RWPE2 (cell line): ENCODE data around the gene ANKRD13B.

Source experiments
- ATAC-seq: fragments of 200-7000 bp; cut with Tn5 transposase; 3 replicates; pipeline ENCODE4 v1.9.1; 2021; ENCODE audit warnings: low read depth
- DNase-seq: peaks from one replicate; pipeline ENCODE4 v3.0.0-alpha.2; 2020; ENCODE audit warnings: low spot score
- H3K27ac ChIP-seq: fragments of 450-650 bp; 2 replicates; pipeline ENCODE4 v1.5.1; 2017; ENCODE audit warnings: mild to moderate bottlenecking; ENCODE audit not compliant: poor library complexity, severe bottlenecking
- H3K27me3 ChIP-seq: fragments of 250-450 bp; sonication (Bioruptor Pico); 2 replicates; pipeline ENCODE4 v1.5.1; 2021; ENCODE audit warnings: mild to moderate bottlenecking, moderate library complexity; ENCODE audit not compliant: insufficient read depth, poor library complexity, severe bottlenecking
- H3K36me3 ChIP-seq: fragments of 250-450 bp; sonication (Bioruptor Pico); 2 replicates; pipeline ENCODE4 v1.5.1; 2020; ENCODE audit warnings: low read depth, mild to moderate bottlenecking, moderate library complexity
- H3K4me1 ChIP-seq: fragments of 250-450 bp; sonication (Bioruptor Pico); 2 replicates; pipeline ENCODE4 v1.5.1; 2021; ENCODE audit warnings: mild to moderate bottlenecking, moderate library complexity; ENCODE audit not compliant: insufficient read depth, poor library complexity, severe bottlenecking
- H3K4me3 ChIP-seq: fragments of 250-450 bp; sonication (Bioruptor Pico); 2 replicates; pipeline ENCODE4 v1.5.1; 2021; ENCODE audit warnings: mild to moderate bottlenecking, moderate library complexity; ENCODE audit not compliant: severe bottlenecking
- H3K9me3 ChIP-seq: fragments of 250-450 bp; sonication (Bioruptor Pico); 2 replicates; pipeline ENCODE4 v1.5.1; 2021; ENCODE audit warnings: mild to moderate bottlenecking, moderate library complexity; ENCODE audit not compliant: severe bottlenecking
- TF ChIP-seq, protein P1 (sequence below): fragments of 450-650 bp; IDR thresholded peaks from one replicate; pipeline ENCODE4 v1.5.1; 2017; ENCODE audit warnings: mild to moderate bottlenecking, moderate library complexity; ENCODE audit not compliant: poor library complexity, severe bottlenecking

Gene ANKRD13B

DNA sequence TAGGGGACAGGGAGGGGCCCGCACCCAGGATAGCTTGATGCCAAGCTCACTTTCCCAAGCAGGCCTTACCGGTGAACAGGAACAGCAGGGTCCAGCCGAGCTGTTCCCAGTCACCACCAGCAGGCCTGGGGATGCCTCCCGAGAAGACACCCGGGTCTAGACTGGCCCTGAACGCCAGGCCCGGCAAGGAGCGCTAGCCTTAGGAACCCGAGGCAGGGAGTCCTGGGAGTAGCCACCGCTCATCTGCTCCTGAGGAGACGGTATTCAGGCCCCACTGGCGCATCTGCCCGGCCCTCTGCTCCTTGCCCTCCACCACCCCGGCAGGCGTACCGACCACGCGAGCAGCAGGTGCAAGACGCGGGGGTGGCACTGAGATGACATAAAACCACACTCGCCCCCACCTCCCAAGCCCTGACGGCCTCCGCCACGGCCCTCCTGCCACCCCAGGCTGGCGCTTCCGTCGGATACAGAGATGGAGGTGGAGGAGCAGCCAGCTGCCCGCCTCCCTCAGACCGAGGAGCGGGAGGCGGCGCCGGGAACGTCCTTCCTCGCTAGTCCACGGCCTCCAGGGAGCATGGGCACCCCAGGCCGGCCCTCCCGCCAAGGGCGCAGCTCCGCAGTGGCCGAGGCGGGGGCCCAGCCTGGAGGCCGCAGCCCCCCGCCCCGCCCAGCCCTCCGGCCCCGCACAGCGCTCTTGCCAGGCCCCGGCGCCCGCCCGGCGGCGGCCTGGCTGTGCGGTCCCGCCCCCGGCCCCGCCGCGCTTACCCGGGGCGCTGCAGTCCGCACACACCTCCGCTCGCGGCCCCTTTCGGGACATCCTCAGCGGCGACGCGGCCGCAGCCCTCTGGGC is 4.1 kb upstream of the ANKRD13B start:
- peak overlapping the region; percentile 79 for H3K4me3 ChIP-seq
- H3K9me3 ChIP-seq = no peaks in the 10 kb centered on the region
- H3K36me3 ChIP-seq = no peaks in the 10 kb centered on the region
- ATAC-seq (0 out of 3 replicates have a peak, but pooled peaks have one; percentile 2), DNase-seq (no peak)
- H3K27ac ChIP-seq = peak overlapping the region; percentile 80
- peaks cover 49% of the 10 kb centered on the region for H3K4me1 ChIP-seq
- TF ChIP-seq, protein P1, sequence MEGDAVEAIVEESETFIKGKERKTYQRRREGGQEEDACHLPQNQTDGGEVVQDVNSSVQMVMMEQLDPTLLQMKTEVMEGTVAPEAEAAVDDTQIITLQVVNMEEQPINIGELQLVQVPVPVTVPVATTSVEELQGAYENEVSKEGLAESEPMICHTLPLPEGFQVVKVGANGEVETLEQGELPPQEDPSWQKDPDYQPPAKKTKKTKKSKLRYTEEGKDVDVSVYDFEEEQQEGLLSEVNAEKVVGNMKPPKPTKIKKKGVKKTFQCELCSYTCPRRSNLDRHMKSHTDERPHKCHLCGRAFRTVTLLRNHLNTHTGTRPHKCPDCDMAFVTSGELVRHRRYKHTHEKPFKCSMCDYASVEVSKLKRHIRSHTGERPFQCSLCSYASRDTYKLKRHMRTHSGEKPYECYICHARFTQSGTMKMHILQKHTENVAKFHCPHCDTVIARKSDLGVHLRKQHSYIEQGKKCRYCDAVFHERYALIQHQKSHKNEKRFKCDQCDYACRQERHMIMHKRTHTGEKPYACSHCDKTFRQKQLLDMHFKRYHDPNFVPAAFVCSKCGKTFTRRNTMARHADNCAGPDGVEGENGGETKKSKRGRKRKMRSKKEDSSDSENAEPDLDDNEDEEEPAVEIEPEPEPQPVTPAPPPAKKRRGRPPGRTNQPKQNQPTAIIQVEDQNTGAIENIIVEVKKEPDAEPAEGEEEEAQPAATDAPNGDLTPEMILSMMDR = no peak
- no peaks in the 10 kb centered on the region for H3K27me3 ChIP-seq

DNA sequence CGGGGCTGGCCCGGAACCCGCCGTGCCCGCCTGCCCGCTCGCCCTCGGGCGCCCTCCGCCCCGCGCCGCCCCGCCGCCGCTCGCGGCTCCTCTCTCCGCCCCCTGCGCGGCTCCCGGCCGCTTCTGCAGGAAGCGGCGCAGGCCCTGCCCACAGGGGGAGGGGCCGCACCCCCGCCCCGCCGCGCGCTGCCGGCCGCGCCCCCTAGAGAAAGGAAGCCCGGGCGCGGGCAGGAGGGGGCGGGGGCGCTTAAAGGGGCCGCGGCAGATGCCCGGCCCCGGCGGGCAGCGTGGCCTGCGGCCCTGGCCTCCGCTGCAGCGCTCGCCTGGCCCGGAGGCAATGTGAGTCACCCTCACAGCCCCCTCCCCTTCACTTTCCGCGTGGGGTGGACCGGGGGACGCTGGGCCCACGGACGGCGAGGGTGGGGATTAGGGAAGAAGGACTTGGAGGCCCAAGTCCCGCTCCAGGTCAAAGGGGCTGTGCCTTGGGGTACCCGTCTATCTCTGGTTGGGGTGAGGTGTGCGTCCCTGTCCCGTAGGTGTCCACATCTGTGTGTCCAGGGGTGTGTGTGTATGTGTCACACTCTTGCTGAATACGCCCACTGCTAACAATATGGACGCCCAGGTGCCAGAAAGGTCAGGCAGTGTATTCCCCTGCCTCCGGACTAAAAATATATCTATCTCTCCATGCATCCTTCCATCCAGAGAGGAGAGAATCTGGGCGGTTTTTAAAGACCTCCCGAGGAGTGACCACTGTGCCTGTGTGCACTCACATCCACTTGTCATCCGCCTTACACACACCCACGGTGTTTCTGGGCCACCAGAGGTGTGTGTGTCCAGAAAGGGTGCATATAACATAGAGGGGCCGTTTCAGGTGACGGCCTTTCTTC is 3.2 kb upstream of the ANKRD13B start, which contains the start of gene GIT1:
Gene GIT1, minus strand, starts transcription at position 125 of the 887 bp plus-strand sequence. CDS start 270 bp downstream, outside the sequence.
- H3K4me1 ChIP-seq = peaks cover 45% of the 10 kb centered on the region
- H3K27me3 ChIP-seq = no peaks in the 10 kb centered on the region
- TF ChIP-seq, protein P1 = no peak
- no peak for DNase-seq
- peak within 1 kb of the TSS; percentile 80 for H3K27ac ChIP-seq
- H3K9me3 ChIP-seq = no peaks in the 10 kb centered on the region
- ATAC-seq = peak; percentile 38
- no peaks in the 10 kb centered on the region for H3K36me3 ChIP-seq
- H3K4me3 ChIP-seq = peak within 1 kb of the TSS; percentile 79

DNA sequence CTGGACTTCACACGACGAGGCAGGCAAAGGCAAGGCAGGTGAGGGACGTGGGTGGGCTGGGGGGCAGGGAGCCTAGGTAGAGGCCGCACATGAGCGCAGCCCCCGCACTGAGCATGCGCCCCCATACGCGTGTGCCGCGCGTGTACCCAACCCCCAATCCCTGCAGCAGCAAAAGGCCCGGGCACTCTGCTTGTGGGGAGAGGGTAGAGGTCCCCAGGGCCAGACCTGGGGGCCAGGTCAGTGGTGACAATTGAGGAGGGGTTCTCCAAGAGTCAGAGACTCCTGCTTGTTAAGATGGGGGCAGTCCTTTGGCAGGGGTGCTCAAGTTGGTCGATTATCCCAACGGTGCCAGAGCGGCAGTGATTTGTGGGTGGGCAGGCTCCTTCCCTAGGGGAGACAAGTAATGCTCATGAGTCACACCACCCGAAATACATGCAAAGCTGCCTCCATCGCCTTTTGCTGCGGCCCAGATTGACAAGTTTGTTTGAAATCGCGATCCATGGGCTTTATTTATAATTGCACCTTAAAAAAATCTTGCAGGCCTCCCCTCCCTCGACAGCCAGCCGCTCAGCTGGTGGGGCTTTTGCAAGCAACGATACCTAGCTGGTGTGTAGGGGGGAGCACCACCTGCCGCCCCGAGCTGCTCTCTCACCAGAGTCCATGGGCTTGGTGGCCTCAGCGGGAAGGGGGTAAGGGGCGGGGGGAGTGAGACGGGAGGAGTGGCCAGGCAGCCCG is 2.4 kb upstream of the ANKRD13B start:
- Histone ChIP-seq H3K27me3 (no peaks in the 10 kb centered on the region), H3K36me3 (no peaks in the 10 kb centered on the region), H3K4me1 (peaks cover 38% of the 10 kb centered on the region), H3K4me3 (peak overlapping the region; percentile 79), H3K9me3 (no peaks in the 10 kb centered on the region), H3K27ac (peak overlapping the region; percentile 80)
- DNase-seq (no peak), ATAC-seq (peak; percentile 0)
- TF ChIP-seq, protein P1 = no peak

DNA sequence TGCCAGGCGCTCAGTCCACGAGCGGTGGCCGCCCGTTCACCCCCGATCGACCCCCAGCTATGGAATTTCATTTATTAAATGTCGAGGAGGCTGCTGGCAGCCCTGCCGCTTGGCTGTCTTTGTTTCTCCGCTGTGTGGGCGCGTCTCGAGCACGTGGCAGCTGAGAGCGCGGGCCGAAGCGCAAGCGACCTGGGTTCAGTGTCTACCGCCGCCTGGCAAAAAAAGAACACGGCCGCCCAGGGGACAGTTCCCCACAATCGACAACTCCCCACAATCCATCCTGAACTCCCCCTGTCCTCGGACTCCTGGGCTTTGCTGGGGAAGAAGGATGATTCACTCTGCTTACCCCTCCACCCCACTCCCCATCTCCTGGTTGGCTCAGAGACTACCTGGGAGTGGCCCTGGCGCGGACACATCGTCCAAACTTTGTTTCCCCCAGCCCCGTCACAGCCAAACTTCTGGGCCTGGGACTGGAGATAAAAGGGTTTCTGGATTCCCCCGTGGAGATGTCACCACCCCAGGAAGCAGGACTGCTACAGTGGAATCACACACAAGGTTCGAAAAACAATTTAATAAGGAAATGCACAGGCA is 1.7 kb upstream of the ANKRD13B start:
- Histone ChIP-seq H3K27me3 (no peaks in the 10 kb centered on the region), H3K36me3 (no peaks in the 10 kb centered on the region), H3K27ac (peak overlapping the region; percentile 80), H3K4me3 (peak overlapping the region; percentile 20), H3K4me1 (peaks cover 34% of the 10 kb centered on the region), H3K9me3 (no peaks in the 10 kb centered on the region)
- ATAC-seq = peak; percentile 48
- TF ChIP-seq, protein P1 = no peak
- DNase-seq = no peak
